GM18517 (cell line): Measurements from ENCODE around the gene STX18.
"Not testable (repeated sequence)": the region's sequence is repeated elsewhere in the genome, so short reads cannot be mapped to it uniquely, and the experiment has no call there.

Experiments
- ATAC-seq: cut with Tn5 transposase; IDR thresholded peaks from one replicate; pipeline ENCODE4 v1.9.1; 2021; ENCODE audit warnings: mild to moderate bottlenecking, moderate library complexity; ENCODE audit not compliant: unreplicated experiment

STX18 gene

GRCh38 chr4:4422117-4422516 lies 119.7 kb downstream of the STX18 start:
- ATAC-seq, result not testable (repeated sequence)

DNA sequence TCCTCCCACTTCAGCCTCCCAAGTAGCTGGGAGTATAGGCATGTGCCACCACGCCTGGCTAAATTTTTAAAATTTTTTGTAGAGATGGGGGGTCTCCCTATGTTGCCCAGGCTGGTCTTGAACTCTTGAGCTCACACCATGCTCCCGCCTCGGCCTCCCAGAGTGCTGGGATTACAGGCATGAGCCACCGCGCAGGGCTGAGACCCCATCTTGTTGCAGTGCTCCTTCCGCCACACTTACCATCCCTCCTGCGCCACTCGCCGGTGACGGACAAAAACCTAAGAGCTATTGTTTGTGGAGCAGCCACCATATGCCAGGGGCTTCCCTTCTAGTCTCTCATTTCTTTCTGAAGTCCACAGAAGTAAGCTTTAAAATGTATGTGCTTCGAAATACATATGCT lies 120.5 kb downstream of the STX18 start:
- ATAC-seq, result no peak

DNA sequence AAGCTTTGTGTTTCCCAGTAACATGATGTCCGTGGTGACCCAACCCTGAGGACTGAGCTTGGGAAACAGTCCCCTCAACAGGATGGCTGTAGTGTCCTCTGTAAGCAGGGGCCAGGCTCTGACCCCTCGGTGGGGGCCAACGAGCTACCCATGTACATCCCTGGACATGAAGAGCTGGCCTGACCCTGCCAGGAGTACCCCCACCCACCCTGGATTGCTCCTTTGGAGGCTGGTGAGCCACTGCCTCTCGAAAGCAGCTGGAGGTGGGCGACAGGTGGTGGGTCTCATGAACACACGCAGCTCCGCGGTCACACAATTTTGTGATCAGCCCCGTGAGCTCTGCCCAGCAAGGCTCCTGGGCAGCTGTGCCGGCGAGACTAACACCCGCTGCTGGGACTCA lies 121.4 kb downstream of the STX18 start:
- ATAC-seq, result no peak

- ATAC-seq, result no peak
Observed at GRCh38 chr4:4419896-4420295, 122.0 kb downstream of the STX18 start.

DNA sequence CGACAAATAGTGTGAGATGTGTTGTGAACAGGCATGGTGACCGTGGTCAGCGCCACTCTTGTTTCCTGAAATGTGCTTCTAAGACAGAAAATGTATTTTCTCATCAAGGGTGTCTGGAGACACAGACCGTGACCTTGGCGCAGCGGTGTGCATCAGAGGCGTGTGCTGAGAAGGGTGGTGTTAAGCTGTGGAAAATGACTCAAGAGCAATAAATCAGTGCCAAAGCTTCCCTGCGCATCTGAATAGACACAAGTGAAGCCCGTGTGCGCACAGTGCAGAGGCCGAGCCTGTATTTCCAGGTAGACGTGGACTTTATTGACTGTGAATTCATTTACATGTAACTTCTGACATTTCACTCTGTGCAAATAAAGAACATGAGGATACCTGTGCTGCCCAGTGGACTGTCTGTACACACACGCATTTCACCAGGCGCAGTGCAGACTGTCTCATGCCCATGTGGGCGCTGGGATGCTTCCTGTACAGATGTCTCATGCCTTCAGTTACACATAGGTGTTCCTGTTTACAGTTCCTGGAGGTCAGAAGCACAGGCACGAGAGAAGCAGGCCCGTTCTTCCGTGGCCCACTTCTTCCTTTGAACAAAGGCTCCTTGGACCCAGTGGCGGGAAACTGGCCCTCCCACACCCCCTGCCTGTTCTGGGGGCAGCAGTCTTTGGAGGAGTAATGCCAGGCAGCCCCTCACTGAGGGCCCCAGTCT lies 123.0 kb downstream of the STX18 start:
- ATAC-seq, result no peak

- ATAC-seq, result no peak
Observed at GRCh38 chr4:4417886-4418285, 124.0 kb downstream of the STX18 start.

- no peak for ATAC-seq
Observed at GRCh38 chr4:4416981-4417380, 124.9 kb downstream of the STX18 start.

DNA sequence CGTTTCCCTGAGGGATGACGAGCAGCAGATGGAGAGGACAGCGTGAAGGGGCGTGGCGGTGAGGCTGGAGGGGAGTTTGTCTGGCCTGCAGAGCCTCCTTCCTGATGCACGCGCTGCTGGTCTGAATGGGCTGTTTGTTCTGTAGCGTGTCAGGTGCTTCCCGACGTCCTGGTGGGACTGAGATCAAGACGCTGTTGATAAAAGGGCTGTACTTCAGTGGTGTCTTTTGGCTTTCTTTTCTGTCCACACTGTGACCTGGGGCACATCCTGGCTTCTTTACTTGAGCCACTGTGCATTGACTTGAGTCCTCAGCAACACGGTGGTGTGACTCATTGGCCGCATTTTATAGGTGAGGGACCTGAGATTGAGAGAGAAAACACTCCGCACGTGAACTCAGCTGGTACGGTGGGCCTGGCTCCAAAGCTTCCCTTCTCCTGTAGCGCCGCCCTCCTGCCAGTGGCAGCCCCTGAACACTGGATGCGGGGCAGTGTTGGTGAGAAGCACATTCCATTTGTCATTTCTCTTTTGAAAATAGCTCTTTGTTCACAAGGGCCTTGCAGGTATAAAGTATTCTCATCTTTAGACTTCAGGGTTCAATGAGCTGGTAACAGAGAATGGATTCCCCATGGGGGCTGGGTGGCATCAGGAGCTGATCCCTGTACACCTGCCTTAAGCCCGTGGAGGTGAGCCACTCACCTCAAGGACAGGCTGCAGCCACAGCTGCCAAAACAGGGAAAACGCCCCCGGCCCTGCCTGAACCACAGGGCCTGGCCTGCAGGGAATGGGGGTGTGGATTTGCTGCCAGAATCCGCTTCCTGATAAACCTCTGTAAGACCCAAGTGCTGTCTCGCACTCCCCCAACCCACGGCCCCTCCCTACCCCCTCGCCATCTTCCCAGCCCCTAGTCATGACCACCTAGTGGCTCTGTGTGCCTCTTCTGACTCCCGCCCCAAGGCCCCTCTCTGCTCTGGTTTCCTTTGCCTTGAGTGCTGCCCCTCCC lies 125.7 kb downstream of the STX18 start:
- no peak for ATAC-seq

- ATAC-seq, result no peak
Observed at GRCh38 chr4:4415107-4415805, 126.6 kb downstream of the STX18 start.

GRCh38 chr4:4413806-4414205 lies 128.0 kb downstream of the STX18 start:
- ATAC-seq, result no peak

- no peak for ATAC-seq
Observed at GRCh38 chr4:4413373-4413725, 128.5 kb downstream of the STX18 start.

GRCh38 chr4:4412641-4413372 lies 129.0 kb downstream of the STX18 start:
- no peak for ATAC-seq

- ATAC-seq, result no peak
Observed at GRCh38 chr4:4411906-4412305, 129.9 kb downstream of the STX18 start.

DNA sequence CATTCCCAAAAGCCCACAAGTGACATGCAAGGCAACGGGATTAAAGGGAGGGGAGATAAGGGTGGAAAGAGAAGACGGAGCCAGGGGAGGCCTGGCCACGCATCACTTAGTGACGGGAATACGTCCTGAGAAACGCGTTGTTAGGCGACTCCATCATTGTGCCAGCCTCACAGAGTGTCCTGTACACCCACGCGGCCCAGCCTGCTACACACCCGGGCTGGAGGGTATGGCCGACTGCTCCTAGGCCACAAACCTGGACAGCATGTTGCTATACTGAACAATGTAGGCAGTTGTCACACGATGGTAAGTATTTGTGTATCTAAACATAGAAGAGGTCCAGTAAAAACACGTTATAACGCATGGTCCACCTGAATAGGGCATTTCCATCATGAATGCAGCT lies 131.6 kb downstream of the STX18 start:
- ATAC-seq, result no peak

DNA sequence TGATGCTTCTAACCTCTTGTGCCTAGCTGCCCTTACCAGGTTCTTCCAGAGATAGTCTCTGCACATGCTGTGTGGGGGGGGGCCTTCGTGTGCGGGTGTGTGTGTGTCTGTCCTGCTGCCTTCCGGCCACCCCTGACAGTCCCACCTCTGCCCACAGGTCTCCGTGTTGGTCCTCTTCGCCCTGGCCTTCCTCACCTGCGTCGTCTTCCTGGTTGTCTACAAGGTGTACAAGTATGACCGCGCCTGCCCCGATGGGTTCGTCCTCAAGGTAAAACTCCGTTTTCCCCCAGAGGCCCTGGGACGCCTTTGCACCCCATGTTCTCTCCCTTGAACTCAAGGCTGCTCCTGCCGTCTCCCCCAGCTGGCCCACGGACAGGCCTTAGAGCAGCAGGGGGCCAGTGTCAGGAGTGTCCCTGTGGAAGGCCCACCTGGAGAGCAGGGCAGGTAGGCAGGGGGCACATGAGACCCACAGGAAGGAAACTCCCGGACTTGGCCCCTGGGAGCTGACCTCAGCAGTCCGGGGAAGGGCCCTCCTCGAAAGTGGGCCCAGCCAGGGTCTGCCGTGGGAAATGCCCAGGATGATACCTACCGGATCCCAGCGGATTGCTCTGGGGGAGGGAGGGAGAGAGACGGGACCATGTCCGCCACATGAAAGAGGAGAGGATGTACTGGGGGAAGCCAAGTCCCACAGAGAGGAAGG lies 132.3 kb downstream of the STX18 start:
- no peak for ATAC-seq

DNA sequence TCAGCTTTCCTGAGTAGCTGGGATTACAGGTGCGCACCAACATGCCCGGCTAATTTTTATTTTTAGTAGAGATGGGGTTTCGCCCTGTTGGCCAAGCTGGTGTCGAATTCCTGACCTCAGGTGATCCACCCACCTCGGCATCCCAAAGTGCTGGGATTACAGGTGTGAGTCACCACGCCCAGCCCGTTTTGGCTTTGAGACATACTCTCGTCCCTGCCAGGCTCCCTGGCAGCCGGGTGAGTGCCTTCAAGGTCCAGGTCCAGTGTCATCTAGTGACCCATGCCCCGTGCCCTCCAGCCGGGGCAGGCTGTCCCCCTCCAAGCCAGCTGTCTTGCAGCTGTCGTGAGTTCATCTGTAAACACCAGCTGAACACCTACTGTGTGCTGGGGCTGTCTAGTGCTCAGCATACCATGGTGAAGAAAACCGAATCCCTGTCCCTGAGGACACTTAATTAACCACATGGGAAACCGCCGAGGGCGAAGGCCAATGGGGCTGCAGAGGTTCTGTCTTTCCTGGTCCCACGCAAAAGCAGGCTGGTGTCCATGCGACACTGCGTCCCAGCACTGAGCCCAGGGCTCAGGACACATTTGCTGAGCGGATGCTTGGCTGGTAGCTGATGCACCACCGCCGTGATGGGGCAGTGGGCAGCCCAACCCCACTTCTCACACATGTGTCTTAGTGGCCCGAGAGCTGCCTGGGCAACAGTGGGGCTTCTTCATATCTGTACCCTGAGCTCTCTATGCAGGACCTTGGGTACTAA lies 133.1 kb downstream of the STX18 start:
- no peak for ATAC-seq

DNA sequence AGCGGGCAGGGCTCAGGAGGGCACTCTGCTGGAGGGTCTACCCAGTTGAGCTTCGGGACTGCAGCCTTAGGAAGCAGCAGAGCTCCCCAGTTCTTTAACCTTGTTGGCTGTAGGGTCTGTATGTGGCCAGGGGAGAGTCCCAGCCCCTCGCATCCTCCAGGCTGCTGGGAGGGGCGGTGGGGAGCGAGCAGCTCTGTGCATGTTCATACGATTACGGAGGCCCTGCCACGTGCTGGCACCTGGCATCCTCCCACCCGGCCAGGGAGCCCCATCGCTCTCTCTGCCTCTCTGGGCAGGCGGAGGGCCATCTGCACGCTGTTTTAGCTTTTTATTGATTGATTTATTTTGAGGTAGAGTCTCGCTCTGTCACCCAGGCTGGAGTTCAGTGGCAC lies 133.7 kb downstream of the STX18 start:
- ATAC-seq, result no peak

- no peak for ATAC-seq
Observed at GRCh38 chr4:4407299-4408131, 134.3 kb downstream of the STX18 start.
